ENCODE measurements around the gene PRPF18.

Gene PRPF18

DNA sequence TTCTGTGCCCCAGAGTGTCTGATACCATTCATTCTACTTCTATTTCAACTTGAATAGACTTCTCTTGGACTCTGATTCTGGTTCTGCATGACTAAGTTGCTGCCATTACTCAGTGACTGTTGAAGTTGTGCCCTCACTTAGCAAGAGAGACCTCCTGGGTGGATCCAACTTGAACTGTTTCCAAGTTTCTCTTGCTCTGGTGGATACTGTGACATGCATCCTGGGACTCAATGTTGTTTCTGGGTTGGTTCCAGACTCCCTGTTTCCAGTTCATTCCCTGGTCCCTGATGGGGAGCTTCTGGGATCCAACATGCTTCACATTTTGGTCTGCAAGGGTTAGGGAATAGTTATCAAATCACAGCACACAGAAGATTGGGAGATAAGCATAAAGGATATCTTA lies 26.2 kb upstream of the PRPF18 start:
- no peaks in the 10 kb centered on the region for H3K27me3 ChIP-seq
- no peak for DNase-seq
- no peaks in the 10 kb centered on the region for H3K9me3 ChIP-seq
- no peaks in the 10 kb centered on the region for H3K4me1 ChIP-seq
- H3K36me3 ChIP-seq, result no peaks in the 10 kb centered on the region
- no peak overlapping the region for H3K4me3 ChIP-seq (ENCODE audit: low read depth, low read length)
- TF ChIP-seq, protein P1, sequence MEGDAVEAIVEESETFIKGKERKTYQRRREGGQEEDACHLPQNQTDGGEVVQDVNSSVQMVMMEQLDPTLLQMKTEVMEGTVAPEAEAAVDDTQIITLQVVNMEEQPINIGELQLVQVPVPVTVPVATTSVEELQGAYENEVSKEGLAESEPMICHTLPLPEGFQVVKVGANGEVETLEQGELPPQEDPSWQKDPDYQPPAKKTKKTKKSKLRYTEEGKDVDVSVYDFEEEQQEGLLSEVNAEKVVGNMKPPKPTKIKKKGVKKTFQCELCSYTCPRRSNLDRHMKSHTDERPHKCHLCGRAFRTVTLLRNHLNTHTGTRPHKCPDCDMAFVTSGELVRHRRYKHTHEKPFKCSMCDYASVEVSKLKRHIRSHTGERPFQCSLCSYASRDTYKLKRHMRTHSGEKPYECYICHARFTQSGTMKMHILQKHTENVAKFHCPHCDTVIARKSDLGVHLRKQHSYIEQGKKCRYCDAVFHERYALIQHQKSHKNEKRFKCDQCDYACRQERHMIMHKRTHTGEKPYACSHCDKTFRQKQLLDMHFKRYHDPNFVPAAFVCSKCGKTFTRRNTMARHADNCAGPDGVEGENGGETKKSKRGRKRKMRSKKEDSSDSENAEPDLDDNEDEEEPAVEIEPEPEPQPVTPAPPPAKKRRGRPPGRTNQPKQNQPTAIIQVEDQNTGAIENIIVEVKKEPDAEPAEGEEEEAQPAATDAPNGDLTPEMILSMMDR (IDR thresholded peaks at IDR 0.05; ENCODE audit: low read depth, low read length), result no peak

DNA sequence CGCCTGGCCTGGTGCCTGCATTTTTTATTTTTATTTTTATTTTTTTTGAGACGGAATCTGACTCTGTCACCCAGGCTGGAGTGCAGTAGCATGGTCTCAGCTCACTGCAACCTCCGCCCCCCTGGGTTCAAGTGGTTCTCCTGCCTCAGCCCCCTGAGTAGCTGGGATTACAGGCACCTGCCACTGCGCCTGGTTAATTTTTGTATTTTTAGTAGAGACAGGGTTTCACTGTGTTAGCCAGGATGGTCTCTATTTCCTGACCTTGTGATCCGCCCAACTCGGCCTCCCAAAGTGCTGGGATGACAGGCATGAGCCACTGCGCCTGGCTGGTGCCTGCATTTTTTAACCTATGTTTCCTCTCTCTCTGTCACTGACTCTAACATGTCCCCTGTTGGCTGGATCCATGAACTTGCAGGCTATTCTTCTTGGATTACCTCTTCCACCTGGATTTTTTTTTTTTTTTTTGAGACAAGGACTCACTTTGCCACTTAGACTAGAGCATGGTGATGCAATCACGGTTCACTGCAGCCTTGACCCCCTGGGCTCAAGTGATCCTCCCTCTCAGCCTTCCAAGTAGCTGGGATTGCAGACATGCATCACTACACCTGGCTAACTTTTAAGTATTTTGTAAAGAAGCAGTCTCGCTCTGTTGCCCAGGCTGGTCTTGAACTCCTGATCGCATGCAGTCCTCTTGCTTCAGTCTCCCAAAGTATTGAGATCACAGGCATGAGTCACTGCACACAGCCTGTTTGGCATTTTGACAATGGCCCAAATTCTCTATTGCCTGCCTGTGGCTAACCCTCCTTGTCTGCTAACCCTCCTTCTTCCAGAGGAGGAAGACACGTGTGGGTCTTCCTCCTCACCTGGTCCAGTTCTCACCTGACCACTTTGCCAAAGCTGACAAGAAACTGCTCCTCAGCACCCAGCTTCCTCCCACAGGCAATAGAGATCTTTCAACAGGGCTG lies 23.0 kb upstream of the PRPF18 start:
- H3K27me3 ChIP-seq, result no peaks in the 10 kb centered on the region
- DNase-seq, result no peak
- TF ChIP-seq, protein P1 (IDR thresholded peaks at IDR 0.05; ENCODE audit: low read depth, low read length), result no peak
- no peaks in the 10 kb centered on the region for H3K36me3 ChIP-seq
- H3K4me3 ChIP-seq (ENCODE audit: low read depth, low read length), result no peak overlapping the region
- no peaks in the 10 kb centered on the region for H3K4me1 ChIP-seq
- no peaks in the 10 kb centered on the region for H3K9me3 ChIP-seq

DNA sequence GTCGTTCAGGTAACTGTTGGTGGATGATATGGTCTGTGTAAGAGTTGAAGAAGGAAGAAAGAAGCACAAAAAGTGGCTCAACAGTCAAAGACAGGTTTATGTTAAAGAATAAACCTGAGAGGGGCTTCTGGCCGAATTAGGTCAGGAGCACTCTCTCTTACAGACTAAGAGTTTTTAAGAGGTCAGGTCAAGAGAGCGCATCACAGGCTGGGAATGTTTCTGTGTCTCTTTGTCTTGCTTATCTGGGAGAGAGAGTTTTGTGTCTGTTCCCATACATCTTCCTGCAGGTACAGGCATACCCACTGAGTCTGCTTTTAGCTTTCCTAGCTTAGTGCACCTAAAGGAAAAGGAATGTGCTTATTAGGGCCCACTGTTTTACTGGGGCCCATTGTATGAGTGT lies 22.2 kb upstream of the PRPF18 start:
- TF ChIP-seq, protein P1 (IDR thresholded peaks at IDR 0.05; ENCODE audit: low read depth, low read length), result no peak
- no peaks in the 10 kb centered on the region for H3K27me3 ChIP-seq
- H3K36me3 ChIP-seq, result no peaks in the 10 kb centered on the region
- no peaks in the 10 kb centered on the region for H3K4me1 ChIP-seq
- H3K4me3 ChIP-seq (ENCODE audit: low read depth, low read length), result no peak overlapping the region
- no peaks in the 10 kb centered on the region for H3K9me3 ChIP-seq
- DNase-seq, result no peak

DNA sequence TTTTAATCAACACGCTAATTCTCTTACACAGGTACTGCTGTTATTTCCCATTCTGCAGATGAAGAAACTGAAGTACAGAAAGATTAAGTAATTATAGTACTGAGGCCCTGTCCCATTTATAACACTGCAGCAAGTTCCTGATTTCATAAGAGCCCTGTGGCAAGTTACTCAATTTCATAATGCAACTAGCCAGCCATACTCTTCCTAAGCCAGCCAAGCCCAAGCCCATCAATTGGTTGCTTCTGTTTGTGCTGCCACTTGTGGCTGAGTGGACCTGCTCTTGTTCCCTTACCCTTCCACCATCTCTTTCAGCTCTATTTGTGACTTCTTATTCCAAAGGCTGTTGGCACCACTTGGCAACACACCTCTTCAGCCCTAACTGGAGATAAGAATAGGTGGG lies 19.7 kb upstream of the PRPF18 start:
- Histone ChIP-seq H3K4me3 (ENCODE audit: low read depth, low read length) (no peak overlapping the region), H3K27me3 (no peaks in the 10 kb centered on the region), H3K36me3 (no peaks in the 10 kb centered on the region), H3K4me1 (no peaks in the 10 kb centered on the region), H3K9me3 (no peaks in the 10 kb centered on the region)
- DNase-seq, result no peak
- TF ChIP-seq, protein P1 (IDR thresholded peaks at IDR 0.05; ENCODE audit: low read depth, low read length), result no peak

DNA sequence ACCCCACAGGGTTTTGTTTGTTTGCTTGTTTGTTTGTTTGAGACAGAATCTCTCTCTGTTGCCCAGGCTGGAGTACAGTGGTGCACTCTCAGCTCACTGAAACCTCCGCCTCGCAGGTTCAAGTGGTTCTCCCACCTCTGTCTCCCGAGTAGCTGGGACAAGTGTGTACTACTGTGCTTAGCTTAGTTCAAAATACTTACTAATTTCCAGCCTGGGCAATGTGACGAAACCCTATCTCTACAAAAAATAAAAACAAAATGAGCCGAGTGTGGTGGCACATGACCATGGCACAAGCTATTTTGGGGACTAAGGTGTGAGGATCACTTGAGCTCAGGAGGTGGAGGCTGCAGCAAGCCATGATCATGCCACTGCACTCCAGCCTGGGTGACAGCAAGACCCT lies 15.2 kb upstream of the PRPF18 start:
- Histone ChIP-seq H3K27me3 (no peaks in the 10 kb centered on the region), H3K36me3 (no peaks in the 10 kb centered on the region), H3K9me3 (no peaks in the 10 kb centered on the region), H3K4me3 (ENCODE audit: low read depth, low read length) (no peak overlapping the region), H3K4me1 (no peaks in the 10 kb centered on the region)
- DNase-seq, result no peak
- TF ChIP-seq, protein P1 (IDR thresholded peaks at IDR 0.05; ENCODE audit: low read depth, low read length), result no peak

DNA sequence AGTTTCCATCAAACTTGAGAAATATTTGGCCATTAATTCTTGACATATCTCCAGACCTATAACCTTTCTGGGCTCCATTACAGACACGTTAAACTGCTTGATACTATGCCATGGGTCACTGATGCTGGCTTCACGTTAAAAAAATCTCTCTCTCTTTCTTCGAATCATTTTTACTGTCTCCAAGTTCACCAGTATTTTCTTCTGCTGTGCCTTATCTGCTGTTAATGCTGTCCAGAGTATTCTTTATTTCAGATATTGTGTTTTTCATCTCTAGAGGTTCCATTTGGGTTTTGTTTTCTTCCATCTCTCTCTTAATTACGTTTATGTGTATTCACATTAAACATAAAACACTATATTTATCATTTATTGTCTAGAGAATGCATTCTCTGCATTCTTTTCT lies 12.8 kb upstream of the PRPF18 start:
- no peaks in the 10 kb centered on the region for H3K4me1 ChIP-seq
- no peak for DNase-seq
- TF ChIP-seq, protein P1 (IDR thresholded peaks at IDR 0.05; ENCODE audit: low read depth, low read length), result no peak

More for the DNA sequence above, 12.8 kb upstream of the PRPF18 start:
- H3K36me3 ChIP-seq, result no peaks in the 10 kb centered on the region
- H3K9me3 ChIP-seq, result no peaks in the 10 kb centered on the region
- H3K4me3 ChIP-seq (ENCODE audit: low read depth, low read length), result no peak overlapping the region
- no peaks in the 10 kb centered on the region for H3K27me3 ChIP-seq
